Loucy (cell line): ENCODE results near the gene FRMD5.

Source experiments
- H2AFZ ChIP-seq: fragments of 200-600 bp; sonication (generic); 2 replicates; pipeline ENCODE4 v1.6.0; 2016; ENCODE audit warnings: antibody characterized with exemption, mild to moderate bottlenecking, low read length, moderate library complexity
- H3F3A ChIP-seq: fragments of 200-600 bp; 2 replicates; pipeline ENCODE4 v1.6.0; 2016; ENCODE audit warnings: antibody characterized with exemption, low read depth, mild to moderate bottlenecking
- H3K27me3 ChIP-seq: fragments of 200-600 bp; sonication (generic); 2 replicates; pipeline ENCODE4 v1.6.1; 2014; ENCODE audit warnings: low read length, mild to moderate bottlenecking; ENCODE audit not compliant: insufficient read depth, poor library complexity, severe bottlenecking
- H3K36me3 ChIP-seq: fragments of 200-600 bp; sonication (generic); 2 replicates; pipeline ENCODE4 v1.6.1; 2016; ENCODE audit warnings: low read length; ENCODE audit not compliant: insufficient read depth
- H3K4me1 ChIP-seq: fragments of 200-600 bp; sonication (generic); 2 replicates; pipeline ENCODE4 v1.5.1; 2014; ENCODE audit warnings: low read length, mild to moderate bottlenecking; ENCODE audit not compliant: insufficient read depth, poor library complexity, severe bottlenecking
- H3K4me2 ChIP-seq: fragments of 200-600 bp; sonication (generic); 2 replicates; pipeline ENCODE4 v1.6.0; 2014; ENCODE audit warnings: antibody characterized with exemption, low read length, low read depth, mild to moderate bottlenecking; ENCODE audit not compliant: poor library complexity, severe bottlenecking
- H3K4me3 ChIP-seq: fragments of 200-600 bp; sonication (generic); 2 replicates; pipeline ENCODE4 v1.5.1; 2014; ENCODE audit warnings: low read length, mild to moderate bottlenecking, mixed read lengths; ENCODE audit not compliant: poor library complexity, severe bottlenecking
- H3K79me2 ChIP-seq: fragments of 200-600 bp; sonication (generic); 2 replicates; pipeline ENCODE4 v1.6.1; 2014; ENCODE audit warnings: low read length; ENCODE audit not compliant: insufficient read depth
- H3K9ac ChIP-seq: fragments of 200-600 bp; sonication (generic); 2 replicates; pipeline ENCODE4 v1.6.0; 2014; ENCODE audit warnings: mild to moderate bottlenecking, low read depth, low read length, moderate library complexity; ENCODE audit not compliant: poor library complexity, severe bottlenecking
- H3K9me2 ChIP-seq: fragments of 200-600 bp; sonication (generic); replicated peaks from 2 replicates; pipeline ENCODE4 v1.6.1; 2016; ENCODE audit warnings: low read depth, low read length, mixed read lengths
- H3K9me3 ChIP-seq: fragments of 200-600 bp; sonication (generic); 2 replicates; pipeline ENCODE4 v1.6.1; 2014; ENCODE audit warnings: mild to moderate bottlenecking, antibody characterized with exemption, low read length, low read depth; ENCODE audit not compliant: insufficient read depth
- H4K20me1 ChIP-seq: fragments of 200-600 bp; sonication (generic); 2 replicates; pipeline ENCODE4 v1.6.0; 2014; ENCODE audit warnings: antibody characterized with exemption, low read length, mild to moderate bottlenecking; ENCODE audit not compliant: insufficient read depth, poor library complexity, severe bottlenecking
- CTCF ChIP-seq: fragments of 200-600 bp; sonication (generic); conservative IDR thresholded peaks from 2 replicates; pipeline ENCODE4 v1.5.1; 2014; ENCODE audit warnings: mild to moderate bottlenecking, antibody characterized with exemption, low read length
- EZH2phosphoT487 ChIP-seq: fragments of 200-600 bp; IDR thresholded peaks from 2 replicates; pipeline ENCODE4 v1.6.1; 2018; ENCODE audit warnings: antibody characterized with exemption, mild to moderate bottlenecking, moderate library complexity, borderline replicate concordance

Gene FRMD5

DNA sequence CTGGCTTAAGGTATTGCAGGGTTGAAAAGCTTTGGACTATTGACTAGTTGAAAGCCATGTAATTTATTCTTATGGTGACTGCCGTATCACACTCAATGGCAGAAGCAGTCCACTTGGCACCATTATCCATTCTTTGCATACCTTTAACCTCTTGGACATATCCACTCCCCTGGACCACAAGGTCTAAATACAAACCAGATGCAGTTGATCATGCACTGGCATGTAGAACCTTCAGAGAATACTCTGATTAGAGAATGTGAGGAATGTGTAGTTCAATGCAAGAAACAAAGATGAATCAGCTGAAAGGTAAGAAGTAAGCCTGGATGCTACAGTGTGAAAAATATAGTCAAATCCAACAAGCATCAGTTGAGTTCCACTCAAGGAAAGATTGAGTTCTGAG lies 93.1 kb downstream of the FRMD5 start:
- no peaks in the 10 kb centered on the region for H3K27me3 ChIP-seq
- H3K4me3 ChIP-seq: no peak overlapping the region
- no peaks in the 10 kb centered on the region for H3K36me3 ChIP-seq
- H3K9me3 ChIP-seq: no peaks in the 10 kb centered on the region
- no peaks in the 10 kb centered on the region for H4K20me1 ChIP-seq
- H3K9me2 ChIP-seq: no peaks in the 10 kb centered on the region
- H3K4me2 ChIP-seq: no peak overlapping the region
- no peak overlapping the region for H3K9ac ChIP-seq
- no peak overlapping the region for H2AFZ ChIP-seq
- no peaks in the 10 kb centered on the region for H3F3A ChIP-seq
- no peaks in the 10 kb centered on the region for H3K4me1 ChIP-seq
- no peak for TF ChIP-seq CTCF
- H3K79me2 ChIP-seq: no peaks in the 10 kb centered on the region

GRCh38 chr15:44101286-44101685 lies 93.8 kb downstream of the FRMD5 start:
- no peak overlapping the region for H3K4me3 ChIP-seq
- no peaks in the 10 kb centered on the region for H4K20me1 ChIP-seq
- no peak overlapping the region for H3K4me2 ChIP-seq
- no peaks in the 10 kb centered on the region for H3K27me3 ChIP-seq
- H2AFZ ChIP-seq: no peak overlapping the region
- H3K36me3 ChIP-seq: no peaks in the 10 kb centered on the region
- H3K79me2 ChIP-seq: no peaks in the 10 kb centered on the region
- no peaks in the 10 kb centered on the region for H3K9me3 ChIP-seq
- no peaks in the 10 kb centered on the region for H3K9me2 ChIP-seq
- H3F3A ChIP-seq: no peaks in the 10 kb centered on the region
- no peak overlapping the region for H3K9ac ChIP-seq
- no peaks in the 10 kb centered on the region for H3K4me1 ChIP-seq
- no peak for TF ChIP-seq CTCF
- no peak for TF ChIP-seq EZH2phosphoT487

DNA sequence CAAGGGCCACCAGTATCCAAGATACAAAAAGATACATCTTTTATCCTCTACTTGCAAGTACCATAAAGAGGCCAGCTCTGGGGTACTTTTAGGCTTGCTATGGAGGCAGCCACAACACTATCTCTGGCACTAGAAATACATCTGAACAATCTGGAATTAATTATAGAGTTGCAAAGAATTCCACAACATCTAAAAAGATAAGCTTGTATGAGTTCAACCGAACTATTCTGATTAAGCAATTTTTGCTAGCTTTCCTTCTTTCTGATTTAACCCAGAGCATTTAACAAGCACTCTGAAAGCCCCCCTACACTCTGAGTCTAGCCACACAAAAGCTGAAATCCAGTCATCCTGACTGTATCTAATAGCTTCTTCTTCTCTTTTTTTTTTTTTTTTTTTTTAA lies 95.4 kb downstream of the FRMD5 start:
- Histone ChIP-seq H3K4me1 (no peaks in the 10 kb centered on the region), H2AFZ (no peak overlapping the region), H3K4me3 (no peak overlapping the region), H3K9me3 (no peaks in the 10 kb centered on the region), H3K4me2 (no peak overlapping the region), H3K9me2 (no peaks in the 10 kb centered on the region), H4K20me1 (no peaks in the 10 kb centered on the region), H3K36me3 (no peaks in the 10 kb centered on the region), H3K27me3 (no peaks in the 10 kb centered on the region), H3K79me2 (no peaks in the 10 kb centered on the region), H3K9ac (no peak overlapping the region), H3F3A (no peaks in the 10 kb centered on the region)
- TF ChIP-seq CTCF (no peak), EZH2phosphoT487 (no peak)
